Neural cell (in vitro differentiated cells): ENCODE data around the gene ERICH4. TPM values are rescaled to one million over a fixed set of nuclear protein-coding genes. Genes with fewer than 3 reads are reported as not detected.

Experiments
- H2AFZ ChIP-seq: fragments of 200-600, 300-800 bp; sonication (generic), shearing (Covaris generic); 2 replicates; pipeline ENCODE4 v1.6.0; 2014; ENCODE audit warnings: low read depth, mild to moderate bottlenecking, antibody characterized with exemption, low read length, moderate library complexity
- H3F3A ChIP-seq: fragments of 200-600 bp; shearing (Covaris generic); 2 replicates; pipeline ENCODE4 v1.6.1; 2016; ENCODE audit warnings: mild to moderate bottlenecking, moderate library complexity, mixed read lengths, antibody characterized with exemption, low read length; ENCODE audit not compliant: insufficient read depth, poor library complexity, severe bottlenecking
- H3K27ac ChIP-seq: fragments of 200-600, 300-800 bp; sonication (generic), shearing (Covaris generic); 2 replicates; pipeline ENCODE4 v1.5.1; 2014; ENCODE audit warnings: mild to moderate bottlenecking, low read length, moderate library complexity
- H3K27me3 ChIP-seq: fragments of 300-800, 200-600 bp; sonication (generic), shearing (Covaris generic); 2 replicates; pipeline ENCODE4 v1.6.0; 2014; ENCODE audit warnings: mild to moderate bottlenecking, low read depth, low read length, moderate library complexity; ENCODE audit not compliant: insufficient read depth
- H3K36me3 ChIP-seq: fragments of 300-800, 200-600 bp; sonication (generic), shearing (Covaris generic); 2 replicates; pipeline ENCODE4 v1.5.1; 2014; ENCODE audit warnings: mild to moderate bottlenecking, antibody characterized with exemption, low read length, moderate library complexity; ENCODE audit not compliant: insufficient read depth
- H3K4me2 ChIP-seq: fragments of 300-800, 200-600 bp; sonication (generic), shearing (Covaris generic); 2 replicates; pipeline ENCODE4 v1.6.0; 2014; ENCODE audit warnings: mild to moderate bottlenecking, low read length
- H3K4me3 ChIP-seq: fragments of 300-800, 200-600 bp; sonication (generic), shearing (Covaris generic); 2 replicates; pipeline ENCODE4 v1.5.1; 2014; ENCODE audit warnings: mild to moderate bottlenecking, low read length, moderate library complexity
- H3K79me2 ChIP-seq: fragments of 200-600 bp; shearing (Covaris generic); replicated peaks from 2 replicates; pipeline ENCODE4 v1.6.0; 2014; ENCODE audit warnings: mild to moderate bottlenecking, low read length, moderate library complexity; ENCODE audit not compliant: insufficient read depth
- H3K9ac ChIP-seq: fragments of 300-800, 200-600 bp; sonication (generic), shearing (Covaris generic); 2 replicates; pipeline ENCODE4 v1.6.1; 2016; ENCODE audit warnings: mild to moderate bottlenecking, low read length, mixed read lengths
- H3K9me2 ChIP-seq: fragments of 200-600 bp; shearing (Covaris generic); 2 replicates; pipeline ENCODE4 v1.6.1; 2016; ENCODE audit warnings: mild to moderate bottlenecking, low read length, mixed read lengths; ENCODE audit not compliant: insufficient read depth
- H3K9me3 ChIP-seq: fragments of 200-600, 300-800 bp; sonication (generic), shearing (Covaris generic); 2 replicates; pipeline ENCODE4 v1.6.1; 2016; ENCODE audit warnings: mild to moderate bottlenecking, mixed run types, low read length, moderate library complexity, mixed read lengths
- H4K20me1 ChIP-seq: fragments of 200-600 bp; shearing (Covaris generic); 2 replicates; pipeline ENCODE4 v1.6.1; 2016; ENCODE audit warnings: mild to moderate bottlenecking, mixed run types; ENCODE audit not compliant: insufficient read depth
- EP300 ChIP-seq: fragments of 450-650 bp; conservative IDR thresholded peaks from 2 replicates; pipeline ENCODE4 v1.6.1; 2014; ENCODE audit warnings: antibody characterized with exemption, mild to moderate bottlenecking, moderate library complexity; ENCODE audit not compliant: poor library complexity, severe bottlenecking
- EZH2 ChIP-seq: fragments of 200-600, 300-800 bp; shearing (Covaris generic), sonication (generic); IDR thresholded peaks from 2 replicates; pipeline ENCODE4 v1.6.1; 2014; ENCODE audit warnings: antibody characterized with exemption, low read length, borderline replicate concordance, mild to moderate bottlenecking; ENCODE audit not compliant: insufficient read depth, poor library complexity, severe bottlenecking
- MXI1 ChIP-seq: fragments of 450-650 bp; conservative IDR thresholded peaks from 2 replicates; pipeline ENCODE4 v1.6.1; 2014; ENCODE audit warnings: antibody characterized with exemption, mild to moderate bottlenecking; ENCODE audit not compliant: poor library complexity, severe bottlenecking
- POLR2AphosphoS5 ChIP-seq: IDR thresholded peaks from 2 replicates; pipeline ENCODE4 v1.6.1; 2012
- RAD21 ChIP-seq: fragments of 450-650 bp; conservative IDR thresholded peaks from 2 replicates; pipeline ENCODE4 v1.6.1; 2014; ENCODE audit warnings: antibody characterized with exemption, mild to moderate bottlenecking, moderate library complexity
- REST ChIP-seq: IDR thresholded peaks from 2 replicates; pipeline ENCODE4 v1.6.1; 2012; ENCODE audit warnings: borderline replicate concordance
- SMC3 ChIP-seq: fragments of 450-650 bp; conservative IDR thresholded peaks from 2 replicates; pipeline ENCODE4 v1.6.1; 2014; ENCODE audit warnings: antibody characterized with exemption, mild to moderate bottlenecking, moderate library complexity; ENCODE audit not compliant: poor library complexity
- TAF1 ChIP-seq: IDR thresholded peaks from 2 replicates; pipeline ENCODE4 v1.6.1; 2012; ENCODE audit warnings: low read depth
- polyA plus RNA-seq: library from polyadenylated mRNA; depleted of rRNA; stranded (reverse); fragments of >200 nt; gene quantifications from 2 replicates; pipeline ENCODE4 v1.2.3, GENCODE V29; 2014
- TF ChIP-seq, protein P1 (sequence below): fragments of 450-650 bp; IDR thresholded peaks from 2 replicates; pipeline ENCODE4 v1.5.1; 2014; ENCODE audit warnings: antibody characterized with exemption, mild to moderate bottlenecking, moderate library complexity; ENCODE audit not compliant: poor library complexity, severe bottlenecking

ERICH4 gene
- polyA plus RNA-seq, 1 donor from 2014 or later = not detected

DNA sequence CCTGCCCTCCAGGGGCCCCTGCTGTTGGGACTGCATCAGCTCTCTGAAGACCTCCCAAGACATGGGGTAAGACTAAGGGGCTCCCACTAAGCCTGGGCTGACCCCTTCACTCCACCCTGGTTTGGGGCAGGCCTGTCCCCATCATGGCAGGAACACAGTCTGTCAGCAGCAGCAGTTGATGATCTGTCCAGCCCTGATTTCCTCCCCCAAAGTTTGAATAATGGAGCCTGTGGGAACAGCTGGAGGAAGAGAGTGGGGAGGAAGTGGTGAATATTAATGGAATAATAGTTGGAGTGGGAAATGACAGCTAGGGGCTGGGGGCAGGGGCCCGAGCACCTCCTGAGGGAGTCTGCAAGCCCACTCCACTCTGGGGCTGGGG is 14.5 kb upstream of the ERICH4 start:
- Histone ChIP-seq H4K20me1 (no peaks in the 10 kb centered on the region), H3K27ac (no peak overlapping the region), H3K4me3 (no peak overlapping the region), H3K9ac (no peak overlapping the region), H3K36me3 (no peaks in the 10 kb centered on the region), H3K27me3 (no peaks in the 10 kb centered on the region), H3F3A (no peaks in the 10 kb centered on the region), H3K79me2 (no peaks in the 10 kb centered on the region), H3K4me2 (no peak overlapping the region), H2AFZ (no peak overlapping the region), H3K9me3 (no peaks in the 10 kb centered on the region), H3K9me2 (no peaks in the 10 kb centered on the region)
- TF ChIP-seq EP300 (no peak), REST (no peak), RAD21 (no peak), TAF1 (no peak), POLR2AphosphoS5 (no peak), SMC3 (no peak), EZH2 (no peak), MXI1 (no peak)
- TF ChIP-seq, protein P1, sequence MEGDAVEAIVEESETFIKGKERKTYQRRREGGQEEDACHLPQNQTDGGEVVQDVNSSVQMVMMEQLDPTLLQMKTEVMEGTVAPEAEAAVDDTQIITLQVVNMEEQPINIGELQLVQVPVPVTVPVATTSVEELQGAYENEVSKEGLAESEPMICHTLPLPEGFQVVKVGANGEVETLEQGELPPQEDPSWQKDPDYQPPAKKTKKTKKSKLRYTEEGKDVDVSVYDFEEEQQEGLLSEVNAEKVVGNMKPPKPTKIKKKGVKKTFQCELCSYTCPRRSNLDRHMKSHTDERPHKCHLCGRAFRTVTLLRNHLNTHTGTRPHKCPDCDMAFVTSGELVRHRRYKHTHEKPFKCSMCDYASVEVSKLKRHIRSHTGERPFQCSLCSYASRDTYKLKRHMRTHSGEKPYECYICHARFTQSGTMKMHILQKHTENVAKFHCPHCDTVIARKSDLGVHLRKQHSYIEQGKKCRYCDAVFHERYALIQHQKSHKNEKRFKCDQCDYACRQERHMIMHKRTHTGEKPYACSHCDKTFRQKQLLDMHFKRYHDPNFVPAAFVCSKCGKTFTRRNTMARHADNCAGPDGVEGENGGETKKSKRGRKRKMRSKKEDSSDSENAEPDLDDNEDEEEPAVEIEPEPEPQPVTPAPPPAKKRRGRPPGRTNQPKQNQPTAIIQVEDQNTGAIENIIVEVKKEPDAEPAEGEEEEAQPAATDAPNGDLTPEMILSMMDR = no peak

DNA sequence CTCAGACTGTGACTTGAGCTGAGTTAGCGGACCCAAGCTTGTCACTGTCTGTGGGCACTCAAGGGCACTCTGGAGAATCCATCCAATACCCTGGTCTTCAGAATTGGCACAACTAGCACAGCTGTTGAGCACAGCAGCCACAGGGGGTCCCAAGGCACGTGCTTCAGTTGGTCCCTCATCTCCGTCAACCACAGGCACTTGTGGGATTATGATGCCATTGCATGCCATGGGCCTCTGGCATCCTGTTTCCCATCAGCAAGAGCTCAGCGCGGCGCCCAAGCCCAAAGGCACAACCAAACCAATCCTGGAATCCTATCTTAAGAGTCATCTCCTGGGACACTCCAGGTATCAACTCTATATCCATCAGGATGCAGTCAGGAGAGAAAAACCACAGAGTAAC is 12.0 kb upstream of the ERICH4 start:
- no peak for TF ChIP-seq RAD21
- no peak for TF ChIP-seq EP300
- TF ChIP-seq TAF1 = no peak
- no peaks in the 10 kb centered on the region for H3K79me2 ChIP-seq
- H3F3A ChIP-seq = no peaks in the 10 kb centered on the region
- no peak overlapping the region for H3K4me3 ChIP-seq
- H3K9me2 ChIP-seq = no peaks in the 10 kb centered on the region
- H3K9me3 ChIP-seq = no peaks in the 10 kb centered on the region
- no peaks in the 10 kb centered on the region for H3K27me3 ChIP-seq
- no peak overlapping the region for H3K9ac ChIP-seq
- H3K27ac ChIP-seq = no peak overlapping the region
- no peak overlapping the region for H2AFZ ChIP-seq
- no peaks in the 10 kb centered on the region for H3K36me3 ChIP-seq
- H3K4me2 ChIP-seq = no peak overlapping the region
- no peaks in the 10 kb centered on the region for H4K20me1 ChIP-seq
